Measurements from ENCODE around the gene ANKRD33B. TPM values are rescaled to one million over a fixed set of nuclear protein-coding genes. Genes with fewer than 3 reads are reported as not detected.

The ANKRD33B gene
- total RNA-seq, 1 experiment from 2014 or later, result 14.9 TPM

GRCh38 chr5:10652606-10653005 is 88.7 kb downstream of the ANKRD33B start:
- no peaks in the 10 kb centered on the region for H3K9me2 ChIP-seq (replicated peaks; ENCODE audit: low read length)
- CTCF ChIA-PET, result no interaction called here
- H3K9ac ChIP-seq (ENCODE audit: low read length), result no peak overlapping the region
- H3K4me3 ChIP-seq (ENCODE audit: low read length), result no peak overlapping the region
- no TSS peak for BruUV-seq (replicated peaks)
- POLR2A ChIA-PET (ENCODE audit: unreplicated experiment), result no interaction called here
- TF ChIP-seq EZH2 (IDR thresholded peaks at IDR 0.05; ENCODE audit: low read length, unreplicated experiment), result no peak
- no peak for TF ChIP-seq CTCF (conservative IDR thresholded peaks at IDR 0.05; ENCODE audit: low read depth, low read length)
- TF ChIP-seq EZH2phosphoT487 (IDR thresholded peaks at IDR 0.05; ENCODE audit: borderline replicate concordance, low read length), result no peak
- intact Hi-C loops (cut with micrococcal nuclease), result no loop called here
- H4K20me1 ChIP-seq (ENCODE audit: low read length), result no peaks in the 10 kb centered on the region
- no peak overlapping the region for H3K4me2 ChIP-seq (ENCODE audit: low read length)
- no peaks in the 10 kb centered on the region for H3K36me3 ChIP-seq (ENCODE audit: low read depth, low read length)
- H3K79me2 ChIP-seq (ENCODE audit: low read length), result no peaks in the 10 kb centered on the region
- no peak for DNase-seq
- no peaks in the 10 kb centered on the region for H3F3A ChIP-seq (ENCODE audit: low read length, unreplicated experiment)
- no peak overlapping the region for H2AFZ ChIP-seq (ENCODE audit: low read length)
- peaks cover 7% of the 10 kb centered on the region; the same call in 1 of the 2 replicates for H3K4me1 ChIP-seq (ENCODE audit: insufficient read depth, low read length)
- no peak overlapping the region for H3K27ac ChIP-seq (ENCODE audit: low read length)
- H3K9me3 ChIP-seq (ENCODE audit: low read length), result no peaks in the 10 kb centered on the region
- ATAC-seq, result no peak
- no peaks in the 10 kb centered on the region for H3K27me3 ChIP-seq (ENCODE audit: low read length)

- H3K9me3 ChIP-seq (ENCODE audit: low read length), result no peaks in the 10 kb centered on the region
- no peak for ATAC-seq
- no peak overlapping the region for H3K4me2 ChIP-seq (ENCODE audit: low read length)
- peaks cover 7% of the 10 kb centered on the region; the same call in 1 of the 2 replicates for H3K4me1 ChIP-seq (ENCODE audit: insufficient read depth, low read length)
- no peak overlapping the region for H2AFZ ChIP-seq (ENCODE audit: low read length)
- H3K27me3 ChIP-seq (ENCODE audit: low read length), result no peaks in the 10 kb centered on the region
- H3F3A ChIP-seq (ENCODE audit: low read length, unreplicated experiment), result no peaks in the 10 kb centered on the region
- H3K9me2 ChIP-seq (replicated peaks; ENCODE audit: low read length), result no peaks in the 10 kb centered on the region
- TF ChIP-seq EZH2 (IDR thresholded peaks at IDR 0.05; ENCODE audit: low read length, unreplicated experiment) (no peak), EZH2phosphoT487 (IDR thresholded peaks at IDR 0.05; ENCODE audit: borderline replicate concordance, low read length) (no peak), CTCF (conservative IDR thresholded peaks at IDR 0.05; ENCODE audit: low read depth, low read length) (no peak)
- no peak overlapping the region for H3K27ac ChIP-seq (ENCODE audit: low read length)
- no peaks in the 10 kb centered on the region for H3K36me3 ChIP-seq (ENCODE audit: low read depth, low read length)
- DNase-seq, result no peak
- H3K4me3 ChIP-seq (ENCODE audit: low read length), result no peak overlapping the region
- ChIA-PET CTCF (no interaction called here), POLR2A (ENCODE audit: unreplicated experiment) (no interaction called here)
- intact Hi-C loops (cut with micrococcal nuclease), result no loop called here
- no TSS peak for BruUV-seq (replicated peaks)
- no peak overlapping the region for H3K9ac ChIP-seq (ENCODE audit: low read length)
- H4K20me1 ChIP-seq (ENCODE audit: low read length), result no peaks in the 10 kb centered on the region
- no peaks in the 10 kb centered on the region for H3K79me2 ChIP-seq (ENCODE audit: low read length)
Observed at GRCh38 chr5:10653043-10653442, 89.2 kb downstream of the ANKRD33B start.

- intact Hi-C loops (cut with micrococcal nuclease), result no loop called here
- Histone ChIP-seq H3K36me3 (ENCODE audit: low read depth, low read length) (no peaks in the 10 kb centered on the region), H3K4me1 (ENCODE audit: insufficient read depth, low read length) (peaks cover 7% of the 10 kb centered on the region; the same call in 1 of the 2 replicates), H3K9ac (ENCODE audit: low read length) (no peak overlapping the region), H3K27me3 (ENCODE audit: low read length) (no peaks in the 10 kb centered on the region), H3K79me2 (ENCODE audit: low read length) (no peaks in the 10 kb centered on the region), H3K4me2 (ENCODE audit: low read length) (no peak overlapping the region), H2AFZ (ENCODE audit: low read length) (no peak overlapping the region), H3F3A (ENCODE audit: low read length, unreplicated experiment) (no peaks in the 10 kb centered on the region), H3K9me3 (ENCODE audit: low read length) (no peaks in the 10 kb centered on the region), H3K4me3 (ENCODE audit: low read length) (no peak overlapping the region), H3K27ac (ENCODE audit: low read length) (no peak overlapping the region), H3K9me2 (replicated peaks; ENCODE audit: low read length) (no peaks in the 10 kb centered on the region), H4K20me1 (ENCODE audit: low read length) (no peaks in the 10 kb centered on the region)
- no peak for ATAC-seq
- DNase-seq, result no peak
- BruUV-seq (replicated peaks), result no TSS peak
- no peak for TF ChIP-seq EZH2phosphoT487 (IDR thresholded peaks at IDR 0.05; ENCODE audit: borderline replicate concordance, low read length)
- no peak for TF ChIP-seq EZH2 (IDR thresholded peaks at IDR 0.05; ENCODE audit: low read length, unreplicated experiment)
- TF ChIP-seq CTCF (conservative IDR thresholded peaks at IDR 0.05; ENCODE audit: low read depth, low read length), result no peak
- POLR2A ChIA-PET (ENCODE audit: unreplicated experiment), result no interaction called here
- CTCF ChIA-PET, result no interaction called here
Observed at GRCh38 chr5:10653751-10654400, 90.0 kb downstream of the ANKRD33B start.

Data from PC-3 (cell line).